Activated naive CD4-positive, alpha-beta T cell (primary cell): ENCODE data around the gene GJC2.
"Not testable (repeated sequence)": the region's sequence is repeated elsewhere in the genome, so short reads cannot be mapped to it uniquely, and the experiment has no call there.

Experiments used
- DNase-seq, 4 experiments: peaks; one replicate each; lab custom pipeline; 2025; lab: John Stamatoyannopoulos, UW

GJC2 gene

DNA sequence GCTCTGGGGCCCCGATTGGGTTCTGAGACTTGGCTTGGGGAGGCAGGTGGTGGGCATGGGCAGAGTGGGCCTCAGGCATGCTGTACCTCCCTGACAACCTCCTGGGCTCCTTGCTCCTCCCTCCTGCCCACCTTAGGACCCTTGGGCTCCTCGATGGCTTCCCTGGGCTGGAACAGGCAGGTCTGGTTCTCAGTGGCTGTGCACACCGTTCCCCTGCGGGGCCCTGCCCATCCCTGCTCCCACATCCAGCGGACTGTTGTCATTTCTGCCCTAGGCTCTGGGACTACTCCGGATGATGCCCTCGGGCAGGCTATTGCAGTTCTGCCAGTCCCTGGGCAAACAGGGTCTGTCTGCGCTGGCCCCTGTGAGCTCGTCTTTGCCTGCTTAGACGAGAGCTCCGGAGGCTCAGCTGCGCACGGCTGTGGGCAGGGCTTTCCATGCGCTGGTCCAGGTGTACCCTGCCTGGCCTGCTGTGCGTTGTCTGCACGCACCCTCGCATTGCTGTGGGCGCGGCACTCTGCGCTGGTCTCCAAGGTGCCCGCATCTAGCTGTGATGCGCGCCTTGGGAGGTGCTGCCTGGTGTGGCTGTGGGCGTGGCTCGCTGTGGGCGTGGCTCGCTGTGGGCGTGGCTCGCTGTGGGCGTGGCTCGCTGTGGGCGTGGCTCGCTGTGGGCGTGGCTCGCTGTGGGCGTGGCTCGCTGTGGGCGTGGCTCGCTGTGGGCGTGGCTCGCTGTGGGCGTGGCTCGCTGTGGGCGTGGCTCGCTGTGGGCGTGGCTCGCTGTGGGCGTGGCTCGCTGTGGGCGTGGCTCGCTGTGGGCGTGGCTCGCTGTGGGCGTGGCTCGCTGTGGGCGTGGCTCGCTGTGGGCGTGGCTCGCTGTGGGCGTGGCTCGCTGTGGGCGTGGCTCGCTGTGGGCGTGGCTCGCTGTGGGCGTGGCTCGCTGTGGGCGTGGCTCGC, 24.1 kb downstream of the GJC2 start:
- not testable (repeated sequence) for DNase-seq

DNA sequence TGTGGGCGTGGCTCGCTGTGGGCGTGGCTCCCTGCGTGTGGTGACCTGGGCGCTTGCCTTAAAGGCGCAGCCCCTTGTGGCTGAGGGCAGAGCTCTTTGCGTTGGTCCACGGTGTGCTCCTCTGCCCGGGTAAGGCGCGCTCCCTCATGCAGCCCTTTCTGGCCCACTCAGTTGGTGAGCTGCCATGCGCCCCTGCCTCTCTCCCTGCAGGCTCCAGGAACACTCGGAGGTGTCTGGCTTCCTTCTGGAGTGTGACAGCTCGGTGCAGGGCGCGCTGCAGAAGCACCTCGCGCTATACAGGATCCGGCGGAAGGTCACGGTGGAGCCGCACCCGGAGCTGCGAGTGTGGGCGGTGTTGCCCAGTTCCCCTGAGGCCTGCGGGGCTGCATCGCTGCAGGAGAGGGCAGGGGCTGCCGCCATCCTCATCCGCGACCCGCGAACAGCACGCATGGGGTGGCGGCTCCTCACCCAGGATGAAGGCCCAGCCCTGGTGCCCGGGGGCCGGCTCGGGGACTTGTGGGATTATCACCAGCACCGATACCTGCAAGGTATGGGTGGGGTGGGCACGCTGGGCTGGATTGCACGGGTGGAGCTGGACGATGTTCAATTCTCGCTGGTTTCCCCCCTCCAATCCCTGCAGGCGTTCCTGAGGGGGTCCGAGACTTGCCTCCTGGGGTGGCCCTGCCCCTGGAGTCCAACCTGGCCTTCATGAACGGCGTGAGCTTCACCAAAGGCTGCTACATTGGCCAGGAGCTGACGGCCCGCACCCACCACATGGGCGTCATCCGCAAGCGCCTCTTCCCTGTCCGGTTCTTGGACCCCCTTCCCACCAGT, 25.0 kb downstream of the GJC2 start:
- no peak for DNase-seq

DNA sequence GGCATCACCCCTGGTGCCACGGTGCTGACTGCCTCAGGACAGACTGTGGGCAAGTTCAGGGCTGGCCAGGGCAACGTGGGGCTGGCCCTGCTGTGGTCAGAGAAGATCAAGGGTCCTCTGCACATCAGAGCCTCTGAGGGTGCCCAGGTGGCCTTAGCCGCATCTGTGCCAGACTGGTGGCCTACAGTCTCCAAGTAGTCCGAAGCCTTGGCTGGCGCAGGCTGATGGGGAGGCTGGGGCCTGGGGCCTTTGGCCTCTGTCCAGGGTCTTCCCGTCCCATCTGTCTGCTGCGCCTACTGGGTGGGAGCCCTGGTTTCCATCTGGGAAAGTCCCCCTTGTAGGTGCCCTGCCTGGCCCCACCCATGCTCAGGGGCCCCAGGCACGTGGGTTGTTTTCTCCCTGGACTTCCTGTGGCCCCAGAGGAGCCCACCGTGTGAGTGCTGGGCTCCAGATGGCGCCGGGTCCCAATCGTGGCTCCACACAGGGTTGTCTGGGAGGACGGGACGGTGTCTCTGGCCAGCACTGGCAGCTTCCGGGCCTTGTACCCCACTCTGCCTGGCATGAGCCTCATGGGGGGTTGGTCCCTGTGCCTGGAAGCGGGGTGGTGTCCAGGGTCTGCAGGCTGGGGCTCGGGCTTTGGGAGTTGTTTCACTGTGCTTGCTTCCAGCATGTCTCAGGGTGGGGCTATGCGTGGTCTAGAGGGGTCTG, 25.7 kb downstream of the GJC2 start:
- DNase-seq: no peak

DNA sequence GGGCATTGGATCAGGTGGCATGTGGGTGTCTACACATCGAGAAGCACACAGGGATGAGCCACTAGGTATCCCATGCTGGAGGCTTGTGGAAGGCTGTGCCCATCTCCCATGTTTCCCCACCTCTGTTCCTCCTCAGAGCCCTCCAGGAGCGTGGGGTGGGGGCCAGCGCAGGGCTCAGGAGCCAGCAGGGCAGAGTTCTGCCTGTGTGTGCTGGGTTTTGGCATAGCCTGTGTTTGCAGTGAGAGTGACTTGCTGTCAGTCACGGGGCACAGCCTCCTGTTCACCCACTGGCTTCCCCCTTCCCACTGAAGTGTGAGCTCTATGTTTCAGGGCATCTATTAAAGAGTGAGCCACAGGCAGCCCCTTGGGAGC, 26.3 kb downstream of the GJC2 start:
- no peak for DNase-seq

DNA sequence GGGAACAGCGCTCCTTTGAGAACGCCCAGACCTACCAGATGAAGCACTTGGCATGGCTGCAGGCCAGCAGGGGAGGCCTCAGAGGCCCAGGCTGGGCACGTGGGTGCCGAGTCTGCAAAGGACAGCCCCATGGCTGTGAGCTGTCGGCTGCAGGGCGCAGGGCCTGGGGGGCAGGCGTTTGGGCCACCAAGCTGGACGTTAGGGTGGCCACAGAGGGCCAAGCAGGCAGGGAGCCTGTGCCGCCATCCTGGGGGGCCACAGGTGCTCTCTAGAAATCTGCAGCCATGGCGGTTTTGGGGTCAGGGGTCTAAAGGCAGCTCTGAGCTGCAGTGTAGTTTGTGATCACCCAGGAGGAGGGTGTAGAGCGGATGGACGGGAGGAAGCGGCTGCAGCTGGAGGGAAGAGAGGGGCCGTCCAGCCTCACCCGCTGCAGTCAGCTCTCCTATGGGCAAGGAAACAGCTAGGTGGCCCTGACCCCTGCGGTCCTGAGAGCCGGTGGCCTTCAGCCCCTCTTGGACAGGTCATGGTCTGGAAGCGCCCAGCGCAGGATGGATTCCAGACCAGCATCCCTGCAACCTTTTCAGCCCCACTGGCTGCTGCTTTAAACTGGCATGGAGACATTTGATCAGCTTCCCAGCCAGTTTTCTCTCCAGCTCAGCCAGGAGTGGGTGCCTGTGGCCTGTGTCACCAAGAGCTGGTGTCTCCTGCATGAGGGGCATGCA, 26.9 kb downstream of the GJC2 start:
- no peak for DNase-seq

DNA sequence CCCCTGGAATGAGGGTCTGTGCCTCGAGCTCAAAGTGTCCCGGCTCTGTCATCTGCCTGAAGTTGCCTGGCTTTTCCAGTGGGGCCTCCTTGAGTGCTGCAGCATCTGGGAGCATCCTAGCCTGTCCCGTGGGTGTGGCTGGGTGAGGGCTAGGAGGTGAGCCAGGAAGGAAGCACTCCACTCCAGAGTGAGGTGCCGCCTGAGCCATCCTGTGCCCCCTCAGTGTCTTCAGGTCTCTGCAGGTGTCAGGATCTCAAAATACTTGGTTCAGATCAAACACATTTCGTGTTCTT, 27.4 kb downstream of the GJC2 start:
- no peak for DNase-seq

DNA sequence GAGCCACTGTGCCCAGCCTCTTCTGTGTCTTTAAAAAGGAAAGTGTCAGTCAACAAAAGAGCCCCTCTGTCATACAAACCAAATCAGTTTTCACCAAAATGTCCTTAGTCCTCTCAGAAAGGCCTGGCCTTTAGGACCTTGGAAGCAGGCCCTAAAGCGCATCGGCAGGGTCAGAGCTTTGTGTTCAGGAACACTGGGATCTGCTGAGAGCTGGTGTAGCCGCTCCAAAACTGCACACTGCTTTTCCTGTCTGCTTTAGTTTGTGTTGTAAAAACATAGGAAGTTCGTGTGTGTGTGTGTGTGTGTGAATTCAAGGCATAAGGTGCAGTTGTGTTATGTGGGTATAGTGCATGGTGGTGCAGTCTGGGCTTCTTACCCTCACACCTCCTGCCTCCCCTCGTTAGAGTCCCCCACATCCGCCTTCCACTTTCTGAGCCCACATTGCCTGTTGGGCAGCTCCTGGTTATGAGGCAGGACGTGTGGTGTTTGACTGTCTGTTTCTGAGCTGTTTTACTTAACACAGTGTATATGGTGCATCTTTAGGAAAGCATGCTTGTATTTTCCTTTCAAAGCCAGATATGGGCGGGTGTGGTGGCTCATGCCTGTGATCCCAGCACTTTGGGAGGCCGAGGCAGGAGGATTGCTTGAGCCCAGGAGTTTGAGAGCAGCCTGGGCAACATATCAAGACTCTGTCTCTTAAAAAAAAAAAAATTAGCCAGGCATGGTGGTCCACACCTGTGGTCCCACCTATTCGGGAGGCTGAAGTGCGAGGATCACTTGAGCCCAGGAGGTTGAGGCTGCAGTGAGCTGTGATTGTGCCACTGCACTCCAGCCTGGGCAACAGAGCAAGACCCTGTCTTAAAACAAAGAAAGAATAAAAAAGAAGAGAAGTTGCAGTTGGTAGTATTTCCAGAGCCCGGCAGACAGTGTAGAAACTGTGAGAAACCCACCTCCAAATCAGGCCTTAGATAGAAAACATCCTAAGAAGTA, 28.3 kb downstream of the GJC2 start:
- no peak for DNase-seq

DNA sequence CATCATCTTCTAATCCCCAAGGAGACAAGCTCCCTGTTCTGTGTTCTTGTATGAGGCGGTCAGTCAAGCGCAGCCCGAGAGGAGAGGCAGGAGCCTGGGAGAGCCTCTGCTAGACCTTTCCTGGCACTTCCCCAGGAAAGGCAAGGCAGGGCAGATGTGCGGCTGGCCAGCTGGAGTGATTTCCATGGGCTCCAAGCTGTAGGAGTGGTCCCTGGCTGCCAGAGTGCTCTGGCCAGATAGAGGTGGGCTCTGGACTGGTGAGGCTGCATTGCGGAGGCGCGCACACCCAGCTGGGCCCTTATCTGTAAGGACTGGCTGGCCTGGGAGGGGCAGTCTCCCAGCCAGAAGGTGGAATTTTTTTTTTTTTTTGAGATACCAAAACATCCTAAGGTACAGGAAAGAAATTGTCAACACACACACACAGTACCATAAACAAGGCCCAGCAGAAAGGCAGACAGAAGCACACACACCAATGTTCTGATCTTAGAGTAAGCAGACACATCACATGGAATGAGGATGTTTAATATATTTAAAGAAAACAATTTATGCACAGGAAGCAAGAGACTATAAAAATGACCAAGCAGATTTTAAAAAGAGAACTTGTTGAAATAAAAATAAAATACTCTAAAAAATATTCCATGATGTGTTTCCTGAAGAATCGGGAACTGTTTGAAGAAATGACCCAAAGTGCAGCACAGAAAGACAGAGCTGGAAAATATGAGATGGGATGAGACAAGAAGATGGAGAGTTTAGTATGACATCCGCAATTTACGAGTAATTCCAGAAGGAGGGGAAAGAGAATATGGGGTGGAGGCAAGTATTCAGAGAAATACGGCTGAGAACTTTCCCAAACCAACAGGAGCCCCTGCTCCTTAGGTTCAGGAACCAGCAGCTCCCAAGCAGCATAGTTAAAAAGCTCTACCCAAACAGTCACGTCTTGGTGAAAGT, 29.3 kb downstream of the GJC2 start:
- DNase-seq: no peak

DNA sequence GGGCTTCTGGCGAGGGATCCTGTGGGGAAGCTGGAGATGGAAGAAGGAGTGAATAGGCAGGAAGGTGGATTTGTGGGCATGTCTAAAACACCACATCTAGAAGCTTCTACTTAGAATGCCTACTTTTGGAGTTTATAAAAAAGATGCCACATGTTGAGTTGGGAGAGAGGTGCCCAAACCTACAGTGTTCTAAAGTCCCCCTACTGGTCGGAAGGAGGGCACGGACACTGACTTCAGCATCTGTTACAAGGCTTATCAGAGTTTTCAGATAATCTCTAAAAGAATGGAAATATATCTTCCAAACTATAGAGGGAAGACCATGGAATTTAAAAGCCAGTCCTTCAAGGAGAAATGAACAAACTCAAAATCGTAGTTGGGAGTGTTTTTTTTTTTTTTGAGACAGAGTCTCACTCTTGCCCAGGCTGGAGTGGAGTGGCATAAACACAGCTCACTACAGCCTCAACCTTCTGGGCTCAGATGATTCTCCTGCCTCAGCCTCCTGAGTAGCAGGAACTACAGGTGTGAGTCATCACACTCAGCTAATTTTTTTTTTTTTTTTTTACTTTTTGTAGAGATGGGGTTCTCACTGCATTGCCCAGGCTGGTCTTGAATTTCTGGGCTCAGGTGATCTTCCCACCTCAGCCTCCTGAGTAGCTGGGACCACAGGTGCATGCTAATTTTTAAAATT, 30.7 kb downstream of the GJC2 start:
- no peak for DNase-seq

DNA sequence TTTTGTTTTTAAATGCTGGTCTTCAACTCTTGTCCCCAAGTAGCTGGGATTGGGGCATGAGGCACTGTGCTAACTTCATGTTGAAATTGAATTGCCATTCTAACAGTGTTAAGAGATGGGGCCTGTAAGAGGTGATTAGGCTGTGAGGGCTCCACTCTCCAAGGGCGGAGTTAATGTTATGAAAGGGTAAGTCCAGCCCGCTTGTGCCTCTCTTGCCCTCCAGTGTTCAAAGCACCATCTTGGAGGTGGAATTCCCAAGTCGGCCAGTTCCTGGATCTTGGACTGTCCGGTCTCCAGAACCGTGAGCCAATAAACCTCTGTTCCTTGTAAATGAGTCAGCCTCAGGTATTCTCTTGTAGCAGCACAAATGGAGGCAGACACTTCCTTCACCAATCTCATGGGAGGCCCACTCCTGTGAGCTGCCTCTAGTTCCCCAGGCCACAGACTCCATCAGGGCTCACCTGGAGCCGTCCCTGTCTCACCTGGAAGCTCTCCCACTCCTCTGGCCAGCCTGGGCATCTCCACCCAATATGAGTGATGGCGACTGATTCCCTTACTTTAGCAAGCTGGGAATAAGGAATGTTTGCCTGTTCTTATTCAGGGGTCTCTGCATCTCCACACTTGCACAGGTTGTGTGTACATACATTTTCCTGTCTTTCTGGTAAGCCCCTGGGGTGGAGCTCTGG, 31.4 kb downstream of the GJC2 start:
- DNase-seq: no peak

DNA sequence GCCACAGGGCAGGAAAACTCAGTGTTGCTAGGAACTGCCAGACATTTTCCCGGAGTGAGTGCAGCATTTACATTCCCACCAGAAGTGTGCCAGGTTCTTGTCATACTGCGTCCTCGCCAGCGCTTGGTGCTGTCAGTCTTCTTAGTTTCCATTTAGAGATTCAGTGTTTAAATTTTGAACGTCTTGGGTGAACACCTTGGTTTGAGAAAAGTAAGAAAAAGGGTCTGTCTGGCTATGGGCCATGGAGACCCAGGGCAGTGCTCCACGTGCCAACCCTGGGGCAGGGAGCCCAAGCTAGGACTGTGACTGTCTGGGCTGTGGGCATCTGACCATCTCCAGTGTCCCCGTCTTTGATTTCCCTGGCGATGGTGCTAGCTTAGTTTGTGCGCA, 31.9 kb downstream of the GJC2 start:
- no peak for DNase-seq

DNA sequence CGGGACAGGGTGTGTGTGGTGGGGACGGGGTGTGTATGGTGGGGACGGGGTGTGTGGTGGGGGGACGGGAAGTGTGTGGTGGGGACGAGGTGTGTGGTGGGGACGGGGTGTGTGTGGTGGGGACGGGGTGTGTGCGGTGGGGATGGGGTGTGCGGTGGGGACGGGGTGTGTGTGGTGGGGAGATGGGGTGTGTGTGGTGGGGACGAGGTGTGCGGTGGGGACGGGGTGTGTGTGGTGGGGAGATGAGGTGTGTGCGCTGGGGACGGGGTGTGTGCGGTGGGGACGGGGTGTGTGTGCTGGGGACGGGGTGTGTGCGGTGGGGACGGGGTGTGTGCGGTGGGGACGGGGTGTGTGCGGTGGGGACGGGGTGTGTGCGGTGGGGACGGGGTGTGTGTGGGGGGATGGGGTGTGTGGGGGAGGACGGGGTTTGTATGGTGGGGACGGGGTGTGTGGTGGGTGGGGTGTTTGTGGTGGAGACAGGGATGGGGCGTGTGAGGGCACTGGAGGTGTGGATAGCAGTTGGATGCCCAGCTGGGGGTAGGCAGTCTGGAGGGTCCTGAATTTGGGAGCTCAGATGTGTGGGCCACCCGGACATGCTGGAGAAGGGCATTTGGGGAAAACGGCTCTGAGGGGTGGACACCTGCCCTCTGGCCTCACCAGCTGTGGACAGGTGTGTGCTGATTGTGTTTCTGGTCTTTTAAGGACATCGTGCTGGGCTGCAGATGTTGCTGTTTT, 32.7 kb downstream of the GJC2 start:
- DNase-seq: no peak

DNA sequence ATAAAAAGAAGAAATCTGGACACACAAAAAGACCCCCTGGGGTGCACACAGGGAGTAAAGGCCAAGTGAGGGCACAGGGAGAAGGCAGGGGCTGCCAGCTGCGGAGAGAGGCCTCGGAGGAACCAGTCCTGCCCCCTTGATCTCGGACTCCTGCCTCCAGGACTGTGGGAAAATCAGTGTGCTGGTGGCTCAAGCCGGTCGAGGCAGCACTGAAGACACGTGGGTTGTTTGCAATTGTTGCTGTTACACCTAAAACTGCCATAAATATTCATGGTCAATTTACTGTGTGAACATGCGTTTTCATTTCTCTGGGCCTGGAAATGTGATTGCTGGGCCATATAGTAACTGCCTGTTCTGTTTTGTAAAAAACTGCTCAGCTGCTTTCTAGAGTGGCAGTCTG, 34.4 kb downstream of the GJC2 start:
- no peak for DNase-seq

DNA sequence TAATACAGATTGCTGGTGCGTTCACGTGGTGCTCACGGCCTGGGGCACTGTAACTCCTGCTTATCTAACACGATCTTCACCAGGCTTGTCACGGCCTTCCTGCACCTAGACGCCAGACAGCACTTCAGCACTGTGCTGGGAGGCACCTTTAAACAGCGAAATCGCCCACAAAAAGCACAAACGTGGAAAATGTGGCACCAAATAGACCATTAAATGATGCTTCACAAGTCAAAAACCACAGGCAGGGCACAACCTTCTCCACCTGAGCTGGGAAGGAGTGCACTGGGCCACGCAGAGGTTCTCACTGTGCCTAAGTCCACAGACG, 35.9 kb downstream of the GJC2 start:
- DNase-seq: no peak

DNA sequence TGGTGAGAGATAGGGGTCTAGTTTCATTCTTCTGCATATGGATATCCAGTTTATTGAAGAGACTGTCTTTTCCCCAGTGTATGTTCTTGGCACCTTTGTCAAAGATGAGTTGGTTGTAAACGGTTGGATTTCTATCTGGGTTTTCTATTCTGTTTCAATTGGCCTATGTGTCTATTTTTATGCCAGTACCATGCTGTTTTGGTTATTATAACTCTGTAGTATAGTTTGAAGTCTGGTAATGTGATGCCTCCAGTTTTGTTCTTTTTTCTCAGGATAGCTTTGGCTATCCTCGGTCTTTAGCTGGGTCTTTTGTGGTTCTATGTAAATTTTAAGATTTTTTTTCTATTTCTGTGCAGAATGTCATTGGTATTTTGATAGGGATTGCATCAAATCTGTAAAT, 38.5 kb downstream of the GJC2 start:
- not testable (repeated sequence) for DNase-seq

DNA sequence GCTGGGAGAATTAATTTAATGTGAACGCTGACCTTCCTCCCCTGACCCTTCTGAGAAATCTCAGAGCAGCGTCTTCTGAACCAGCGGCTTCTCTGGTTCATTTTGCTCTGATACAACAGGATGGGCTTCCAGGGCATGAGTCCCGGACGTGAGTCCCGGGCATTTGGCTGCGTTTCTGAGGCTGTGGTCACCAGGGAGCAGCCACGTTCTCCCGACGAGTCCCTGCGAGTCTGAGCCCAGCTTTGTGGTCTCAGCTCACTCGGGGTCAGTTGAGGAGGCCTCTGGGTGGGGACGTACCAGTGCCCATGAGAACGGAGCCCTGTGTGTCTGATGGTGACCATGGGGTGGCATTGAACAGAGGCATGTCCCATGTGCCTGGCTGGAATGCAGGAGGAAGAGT, 40.5 kb downstream of the GJC2 start:
- DNase-seq: no peak

DNA sequence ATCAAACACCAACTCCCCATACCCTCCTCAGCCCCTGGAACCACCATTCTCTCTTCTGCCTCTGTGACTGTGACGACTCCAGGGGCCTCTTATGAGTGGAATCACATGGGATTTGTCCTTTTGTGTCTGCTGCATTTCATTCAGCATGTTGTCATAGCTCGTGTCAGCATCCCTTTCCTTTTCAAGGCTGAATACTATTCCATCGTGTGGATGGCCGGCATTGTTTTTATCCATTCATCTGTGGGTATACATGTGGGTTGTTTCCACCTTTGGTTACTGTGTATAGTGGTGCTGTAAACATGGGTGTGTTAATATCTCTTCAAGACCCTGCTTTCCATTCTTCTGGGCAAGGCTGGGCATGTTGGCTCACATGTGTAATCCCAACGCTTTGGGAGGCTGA, 41.0 kb downstream of the GJC2 start:
- DNase-seq: no peak

DNA sequence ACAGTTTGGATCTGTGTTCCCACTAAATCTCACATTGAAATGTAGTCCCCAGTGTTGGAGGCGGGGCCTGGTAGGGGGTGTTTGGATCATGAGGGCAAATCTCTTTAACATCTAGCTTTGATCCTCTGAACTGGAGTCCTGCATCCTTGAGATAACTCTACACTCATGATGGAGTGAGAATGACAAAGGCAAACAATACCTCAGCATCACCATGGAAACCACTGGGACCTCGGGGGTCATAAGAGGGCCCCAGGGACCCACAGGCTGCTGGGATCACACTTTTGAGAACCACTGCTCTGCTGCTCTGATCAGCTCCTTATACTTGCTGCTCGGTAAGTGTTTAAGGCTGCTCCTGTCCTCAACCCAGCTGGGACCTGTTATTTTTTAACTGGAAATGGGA, 44.7 kb downstream of the GJC2 start:
- DNase-seq: no peak
